Activated T-helper 2 cell treated with anti-CD3 and anti-CD28 coated beads, Interferon-gamma antibody, Interleukin-2, Interleukin-4, amounts not matched to agents 10 μg/mL and 5 μg/mL and 100 μg/mL, durations not matched to agents 14 hours and 24 hours and 36 hours (primary cell): Measurements from ENCODE around the gene FETUB. TPM values are rescaled to one million over a fixed set of nuclear protein-coding genes. Genes with fewer than 3 reads are reported as not detected.
"Not testable (repeated sequence)": the region's sequence is repeated elsewhere in the genome, so short reads cannot be mapped to it uniquely, and the experiment has no call there.

Experiments used
- DNase-seq: peaks from one replicate; pipeline ENCODE4 v3.0.0; 2021; ENCODE audit warnings: low spot score
- H3K27ac Mint-ChIP-seq: one replicate; pipeline ENCODE4 v1.8.0; 2021; ENCODE audit warnings: mixed read lengths
- H3K27me3 Mint-ChIP-seq: one replicate; pipeline ENCODE4 v1.8.0; 2021; ENCODE audit warnings: low read depth, mixed read lengths
- H3K36me3 Mint-ChIP-seq: one replicate; pipeline ENCODE4 v1.8.0; 2021; ENCODE audit warnings: low read depth, mixed read lengths
- H3K4me1 Mint-ChIP-seq: one replicate; pipeline ENCODE4 v1.8.0; 2021; ENCODE audit warnings: low read depth, mixed read lengths
- H3K4me3 Mint-ChIP-seq: one replicate; pipeline ENCODE4 v1.8.0; 2021; ENCODE audit warnings: low read depth, mild to moderate bottlenecking, moderate library complexity, mixed read lengths
- H3K9me3 Mint-ChIP-seq: one replicate; pipeline ENCODE4 v1.8.0; 2021; ENCODE audit warnings: mixed read lengths
- intact Hi-C: fragments of 100-400 bp; cut with micrococcal nuclease; formaldehyde crosslinking; loops from one replicate; pipeline ENCODE4 v1.15.1; 2023
- total RNA-seq: library from RNA; stranded (reverse); gene quantifications from 2 replicates; pipeline ENCODE4 v1.2.3, GENCODE V29; 2022

The FETUB gene
- total RNA-seq, 1 donor from 2014 or later, result not detected

- DNase-seq, result no peak
- Mint-ChIP-seq H3K9me3 (peaks cover 3% of the 10 kb centered on the region), H3K36me3 (no peaks in the 10 kb centered on the region), H3K27ac (no peak overlapping the region), H3K4me3 (no peak overlapping the region), H3K4me1 (no peaks in the 10 kb centered on the region), H3K27me3 (peaks cover 48% of the 10 kb centered on the region)
- intact Hi-C loops, result no loop called here
These were observed 38.4 kb downstream of the FETUB start for GRCh38 chr3:186678604-186679003.

GRCh38 chr3:186679151-186679550 lies 39.0 kb downstream of the FETUB start:
- DNase-seq, result no peak
- Mint-ChIP-seq H3K4me3 (no peak overlapping the region), H3K36me3 (no peaks in the 10 kb centered on the region), H3K27ac (no peak overlapping the region), H3K27me3 (peaks cover 43% of the 10 kb centered on the region), H3K9me3 (peaks cover 3% of the 10 kb centered on the region), H3K4me1 (no peaks in the 10 kb centered on the region)
- intact Hi-C loops, result no loop called here

- H3K4me1 Mint-ChIP-seq, result no peaks in the 10 kb centered on the region
- peaks cover 47% of the 10 kb centered on the region for H3K27me3 Mint-ChIP-seq
- no peak overlapping the region for H3K4me3 Mint-ChIP-seq
These were observed 40.7 kb downstream of the FETUB start for GRCh38 chr3:186680869-186681268.

GRCh38 chr3:186682812-186683211 lies 42.6 kb downstream of the FETUB start:
- intact Hi-C loops, result no loop called here
- no peak for DNase-seq
- H3K27me3 Mint-ChIP-seq, result peaks cover 44% of the 10 kb centered on the region

More at GRCh38 chr3:186680869-186681268, 40.7 kb downstream of the FETUB start:
- H3K36me3 Mint-ChIP-seq, result no peaks in the 10 kb centered on the region
- DNase-seq, result no peak
- H3K9me3 Mint-ChIP-seq, result peaks cover 15% of the 10 kb centered on the region
- intact Hi-C loops, result no loop called here
- no peak overlapping the region for H3K27ac Mint-ChIP-seq

GRCh38 chr3:186683979-186684378 lies 43.8 kb downstream of the FETUB start:
- H3K27ac Mint-ChIP-seq, result no peak overlapping the region
- H3K4me1 Mint-ChIP-seq, result peaks cover 2% of the 10 kb centered on the region
- peaks cover 15% of the 10 kb centered on the region for H3K9me3 Mint-ChIP-seq

More at GRCh38 chr3:186682812-186683211, 42.6 kb downstream of the FETUB start:
- Mint-ChIP-seq H3K4me1 (peaks cover 2% of the 10 kb centered on the region), H3K27ac (no peak overlapping the region), H3K9me3 (peaks cover 15% of the 10 kb centered on the region), H3K36me3 (no peaks in the 10 kb centered on the region), H3K4me3 (no peak overlapping the region)

GRCh38 chr3:186686475-186686874 lies 46.3 kb downstream of the FETUB start:
- H3K27ac Mint-ChIP-seq, H3K36me3 Mint-ChIP-seq, H3K4me1 Mint-ChIP-seq, DNase-seq, intact Hi-C loops, H3K4me3 Mint-ChIP-seq: not testable (repeated sequence)
- H3K9me3 Mint-ChIP-seq, result peaks cover 15% of the 10 kb centered on the region
- H3K27me3 Mint-ChIP-seq, result peaks cover 47% of the 10 kb centered on the region

More at GRCh38 chr3:186683979-186684378, 43.8 kb downstream of the FETUB start:
- DNase-seq, result no peak
- intact Hi-C loops, result no loop called here
- Mint-ChIP-seq H3K4me3 (no peak overlapping the region), H3K36me3 (no peaks in the 10 kb centered on the region), H3K27me3 (peaks cover 43% of the 10 kb centered on the region)

- H3K4me1 Mint-ChIP-seq, result peaks cover 4% of the 10 kb centered on the region
- H3K36me3 Mint-ChIP-seq, result no peaks in the 10 kb centered on the region
- DNase-seq, result no peak
- intact Hi-C loops, result no loop called here
- H3K9me3 Mint-ChIP-seq, result peaks cover 12% of the 10 kb centered on the region
- H3K4me3 Mint-ChIP-seq, result no peak overlapping the region
- H3K27me3 Mint-ChIP-seq, result peaks cover 48% of the 10 kb centered on the region
- no peak overlapping the region for H3K27ac Mint-ChIP-seq
These were observed 47.0 kb downstream of the FETUB start for GRCh38 chr3:186687120-186687651.

- H3K4me3 Mint-ChIP-seq, H3K4me1 Mint-ChIP-seq, DNase-seq, intact Hi-C loops, H3K27ac Mint-ChIP-seq, H3K36me3 Mint-ChIP-seq, H3K9me3 Mint-ChIP-seq: not testable (repeated sequence)
- H3K27me3 Mint-ChIP-seq, result peaks cover 47% of the 10 kb centered on the region
These were observed 50.1 kb downstream of the FETUB start for GRCh38 chr3:186690304-186690703.

- intact Hi-C loops, result no loop called here
- peaks cover 39% of the 10 kb centered on the region for H3K27me3 Mint-ChIP-seq
- no peaks in the 10 kb centered on the region for H3K36me3 Mint-ChIP-seq
- no peaks in the 10 kb centered on the region for H3K9me3 Mint-ChIP-seq
- H3K27ac Mint-ChIP-seq, result no peak overlapping the region
- H3K4me1 Mint-ChIP-seq, result peaks cover 4% of the 10 kb centered on the region
- no peak overlapping the region for H3K4me3 Mint-ChIP-seq
- DNase-seq, result no peak
These were observed 51.5 kb downstream of the FETUB start for GRCh38 chr3:186691676-186692075.

GRCh38 chr3:186693843-186694242 lies 53.6 kb downstream of the FETUB start:
- Mint-ChIP-seq H3K27ac (no peak overlapping the region), H3K4me1 (peaks cover 2% of the 10 kb centered on the region), H3K27me3 (peaks cover 31% of the 10 kb centered on the region), H3K9me3 (no peaks in the 10 kb centered on the region), H3K4me3 (no peak overlapping the region), H3K36me3 (no peaks in the 10 kb centered on the region)
- intact Hi-C loops, result no loop called here
- no peak for DNase-seq

GRCh38 chr3:186694288-186695032 lies 54.3 kb downstream of the FETUB start:
- no peak overlapping the region for H3K27ac Mint-ChIP-seq
- DNase-seq, result no peak

GRCh38 chr3:186696522-186696921 lies 56.3 kb downstream of the FETUB start:
- no peak overlapping the region for H3K27ac Mint-ChIP-seq
- no peak overlapping the region for H3K4me3 Mint-ChIP-seq
- intact Hi-C loops, result no loop called here
- peaks cover 2% of the 10 kb centered on the region for H3K4me1 Mint-ChIP-seq
- DNase-seq, result no peak
- no peaks in the 10 kb centered on the region for H3K9me3 Mint-ChIP-seq
- H3K27me3 Mint-ChIP-seq, result peaks cover 23% of the 10 kb centered on the region
- no peaks in the 10 kb centered on the region for H3K36me3 Mint-ChIP-seq

More at GRCh38 chr3:186694288-186695032, 54.3 kb downstream of the FETUB start:
- Mint-ChIP-seq H3K36me3 (no peaks in the 10 kb centered on the region), H3K4me3 (no peak overlapping the region), H3K4me1 (peaks cover 2% of the 10 kb centered on the region), H3K9me3 (no peaks in the 10 kb centered on the region), H3K27me3 (peaks cover 31% of the 10 kb centered on the region)
- intact Hi-C loops, result no loop called here

- intact Hi-C loops, result no loop called here
- DNase-seq, result no peak
- Mint-ChIP-seq H3K4me1 (no peaks in the 10 kb centered on the region), H3K4me3 (no peak overlapping the region), H3K27ac (no peak overlapping the region), H3K27me3 (peaks cover 26% of the 10 kb centered on the region), H3K9me3 (no peaks in the 10 kb centered on the region), H3K36me3 (no peaks in the 10 kb centered on the region)
These were observed 57.3 kb downstream of the FETUB start for GRCh38 chr3:186697510-186697909.
